ENCODE results near the gene MAP3K3.

MAP3K3 gene

GRCh38 chr17:63649813-63650212 is 27.6 kb downstream of the MAP3K3 start:
- DNase-seq (ENCODE audit: low read depth in 2 of 3, low spot score in 2 of 3): no peak

DNA sequence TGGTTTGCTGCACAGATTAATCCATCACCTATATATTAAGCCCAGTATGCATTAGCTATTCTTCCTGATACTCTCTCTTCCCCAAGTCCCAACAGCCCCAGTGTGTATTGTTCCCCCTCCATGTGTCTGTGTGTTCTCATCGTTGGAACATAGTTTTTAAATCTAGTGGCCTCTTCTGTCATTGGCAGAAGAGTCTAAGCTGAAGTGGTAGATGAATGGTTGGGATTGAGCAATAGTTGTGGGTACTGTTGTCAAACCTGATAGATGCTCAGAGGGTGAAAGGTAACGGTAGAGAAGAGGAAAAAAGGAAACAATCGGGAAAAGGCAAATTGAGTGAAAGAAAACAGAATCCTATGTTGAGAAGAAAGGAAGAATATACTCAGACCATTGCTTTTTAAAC is 29.9 kb downstream of the MAP3K3 start:
- no peak for DNase-seq (ENCODE audit: low read depth in 2 of 3, low spot score in 2 of 3)

DNA sequence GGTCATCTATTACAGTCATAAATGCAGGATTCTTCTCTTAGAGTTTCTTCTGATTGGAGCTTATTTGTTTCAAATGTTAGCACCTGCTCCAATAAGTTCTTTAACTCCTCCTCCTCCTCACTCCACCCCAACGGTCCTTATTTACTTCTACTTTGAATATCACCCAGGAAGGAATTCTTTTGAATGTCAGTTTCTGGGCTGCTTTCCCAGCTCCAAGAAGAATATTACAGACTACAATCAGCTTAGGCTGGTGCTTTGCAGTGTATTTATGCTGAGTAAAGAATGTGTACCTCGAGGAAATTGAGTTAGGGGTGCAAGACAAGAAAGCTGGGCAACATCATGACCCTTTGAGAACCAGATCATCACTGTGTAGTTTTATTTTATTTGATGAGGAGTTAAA is 30.8 kb downstream of the MAP3K3 start:
- DNase-seq (ENCODE audit: low read depth in 2 of 3, low spot score in 2 of 3): no peak

DNA sequence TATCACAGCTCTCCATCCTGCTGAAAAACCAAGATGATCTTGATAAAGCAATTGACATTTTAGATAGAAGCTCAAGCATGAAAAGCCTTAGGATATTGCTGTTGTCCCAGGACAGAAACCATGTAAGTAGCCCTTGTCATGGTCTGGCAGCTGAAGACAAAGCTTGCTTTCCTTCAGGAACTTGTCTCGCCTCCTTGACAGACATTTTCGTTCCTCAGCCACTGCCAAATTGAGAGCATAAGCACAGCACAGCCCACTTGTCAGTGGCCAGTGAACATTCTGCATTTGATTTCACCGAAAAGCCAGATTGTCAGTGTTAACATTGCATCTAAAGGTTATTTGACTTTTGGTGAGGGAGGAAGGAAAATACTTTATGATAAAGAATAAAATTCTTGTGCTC is 35.6 kb downstream of the MAP3K3 start:
- DNase-seq (ENCODE audit: low read depth in 2 of 3, low spot score in 2 of 3): no peak

- no peak for DNase-seq (ENCODE audit: low read depth in 2 of 3, low spot score in 2 of 3)
Measured at GRCh38 chr17:63658366-63658765, 36.1 kb downstream of the MAP3K3 start.

DNA sequence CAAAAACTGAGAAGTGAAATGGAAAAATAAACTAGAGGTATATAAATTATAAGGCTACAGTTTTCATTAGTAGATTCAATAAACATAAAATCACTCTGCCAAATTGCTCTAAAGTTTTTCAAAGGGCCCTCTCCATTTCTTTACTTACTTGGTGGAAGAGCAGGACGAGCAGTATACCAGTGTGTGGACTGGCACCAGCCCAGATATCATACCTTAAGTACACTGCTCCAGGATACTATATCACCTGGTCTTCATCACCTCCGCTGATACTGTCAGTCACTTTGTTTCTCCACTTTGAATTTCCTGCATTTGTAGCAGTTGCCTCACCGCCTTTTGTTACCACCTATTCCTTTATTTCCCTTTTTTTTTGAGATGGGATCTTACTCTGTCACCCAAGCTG is 37.6 kb downstream of the MAP3K3 start:
- no peak for DNase-seq (ENCODE audit: low read depth in 2 of 3, low spot score in 2 of 3)

- DNase-seq (ENCODE audit: low read depth in 2 of 3, low spot score in 2 of 3): no peak
Measured at GRCh38 chr17:63665527-63666214, 43.5 kb downstream of the MAP3K3 start.

DNA sequence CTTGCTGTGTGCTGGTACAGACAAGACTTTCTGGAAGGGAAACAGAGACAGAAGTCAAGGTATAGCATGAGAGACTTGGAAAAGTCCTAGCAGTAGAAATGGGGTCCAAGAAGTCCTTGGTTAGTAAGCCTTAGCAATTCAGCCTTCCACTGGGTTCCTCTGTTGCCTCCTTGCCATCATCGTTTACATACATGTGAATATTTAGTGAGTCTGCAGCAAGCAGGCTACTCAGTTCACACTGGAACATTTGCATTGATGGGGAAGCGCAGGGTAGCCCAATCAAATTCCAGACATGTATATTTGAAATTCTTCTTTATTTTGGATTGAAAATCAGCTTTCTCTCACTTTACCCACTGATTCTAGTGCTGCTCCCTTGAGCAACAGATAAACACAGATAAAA is 50.6 kb downstream of the MAP3K3 start:
- DNase-seq (ENCODE audit: low read depth in 2 of 3, low spot score in 2 of 3): no peak

DNA sequence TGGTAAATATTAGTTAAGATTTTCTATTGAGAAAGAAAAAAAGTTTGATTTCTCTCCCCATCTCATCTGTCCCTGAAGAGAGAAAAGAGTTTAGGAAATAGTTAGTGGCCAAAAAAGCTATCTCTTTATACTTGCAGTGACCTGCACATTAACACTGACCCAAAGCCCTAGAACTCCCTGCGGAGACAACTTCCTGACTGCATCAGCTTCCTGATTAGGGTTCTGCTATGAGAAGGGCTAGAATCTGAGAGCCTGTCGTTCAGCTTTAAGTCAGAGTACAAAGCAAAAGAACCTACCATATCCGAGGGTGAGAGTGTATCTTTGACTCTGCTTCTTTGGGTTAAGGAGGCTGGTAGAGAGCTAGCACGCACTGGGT is 53.0 kb downstream of the MAP3K3 start:
- DNase-seq (ENCODE audit: low read depth in 2 of 3, low spot score in 2 of 3): no peak

- no peak for DNase-seq (ENCODE audit: low read depth in 2 of 3, low spot score in 2 of 3)
Measured at GRCh38 chr17:63675607-63676546, 53.7 kb downstream of the MAP3K3 start.

DNA sequence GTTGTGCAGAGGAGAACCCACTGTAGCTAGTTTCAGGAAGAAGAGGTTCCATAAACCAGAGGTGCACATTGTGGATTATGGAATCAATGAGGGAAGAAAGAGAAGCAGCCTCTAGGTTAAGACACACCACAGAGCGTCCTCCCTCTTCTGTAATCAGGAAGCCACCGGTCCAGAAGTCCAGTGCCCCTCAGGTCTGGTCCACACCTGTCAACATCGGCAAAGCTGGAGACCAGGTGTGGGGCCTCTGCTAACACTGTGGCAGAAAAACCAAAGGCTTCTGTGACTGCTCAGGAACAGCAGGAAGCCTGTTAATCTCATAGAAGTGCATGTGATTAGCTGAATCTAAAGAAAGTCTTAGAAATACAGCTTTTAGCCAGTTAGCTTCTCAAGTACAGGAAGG is 54.4 kb downstream of the MAP3K3 start:
- DNase-seq (ENCODE audit: low read depth in 2 of 3, low spot score in 2 of 3): no peak

- DNase-seq (ENCODE audit: low read depth in 2 of 3, low spot score in 2 of 3): no peak
Measured at GRCh38 chr17:63679214-63679613, 57.0 kb downstream of the MAP3K3 start.

DNA sequence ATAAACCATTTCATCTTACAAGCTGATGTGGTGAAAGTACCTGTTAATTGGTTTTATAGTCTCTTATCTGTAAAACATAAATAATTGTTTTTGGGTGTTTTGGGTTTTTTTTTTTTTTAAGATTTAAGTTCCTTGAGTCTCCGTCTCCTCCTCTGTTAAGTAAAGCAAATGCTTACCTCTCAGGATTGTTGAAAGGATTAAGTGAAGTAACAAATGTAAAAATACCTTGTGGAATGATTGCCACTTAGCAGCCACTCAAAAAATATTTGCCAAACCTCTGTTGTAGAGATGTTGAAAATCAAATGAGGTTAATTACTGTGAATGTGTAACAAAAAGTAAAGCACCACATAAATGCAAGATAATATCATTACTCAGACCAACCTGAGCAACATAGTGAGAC is 58.5 kb downstream of the MAP3K3 start:
- no peak for DNase-seq (ENCODE audit: low read depth in 2 of 3, low spot score in 2 of 3)

GRCh38 chr17:63681530-63681929 is 59.3 kb downstream of the MAP3K3 start:
- no peak for DNase-seq (ENCODE audit: low read depth in 2 of 3, low spot score in 2 of 3)

DNA sequence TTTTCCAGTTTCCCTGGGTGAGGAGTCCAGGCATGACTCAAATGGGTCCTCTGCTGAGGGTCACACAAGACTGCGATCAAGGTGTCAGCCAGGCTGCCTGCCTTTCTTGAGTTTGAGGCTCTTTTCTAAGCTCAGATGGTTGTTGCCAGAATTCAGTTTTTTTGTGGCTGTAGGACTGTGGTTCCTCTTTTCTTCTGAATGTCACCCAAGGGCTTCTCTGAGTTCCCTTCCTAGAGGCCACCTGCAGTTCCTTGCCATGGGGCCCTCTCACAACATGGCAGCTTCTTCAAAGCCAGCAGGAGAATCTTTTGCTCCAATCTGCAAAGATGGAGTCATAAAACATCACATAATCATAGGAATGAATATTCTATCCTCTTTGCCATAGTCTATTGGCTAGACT is 60.2 kb downstream of the MAP3K3 start:
- DNase-seq (ENCODE audit: low read depth in 2 of 3, low spot score in 2 of 3): no peak

- DNase-seq (ENCODE audit: low read depth in 2 of 3, low spot score in 2 of 3): no peak
Measured at GRCh38 chr17:63682981-63683380, 60.8 kb downstream of the MAP3K3 start.

DNA sequence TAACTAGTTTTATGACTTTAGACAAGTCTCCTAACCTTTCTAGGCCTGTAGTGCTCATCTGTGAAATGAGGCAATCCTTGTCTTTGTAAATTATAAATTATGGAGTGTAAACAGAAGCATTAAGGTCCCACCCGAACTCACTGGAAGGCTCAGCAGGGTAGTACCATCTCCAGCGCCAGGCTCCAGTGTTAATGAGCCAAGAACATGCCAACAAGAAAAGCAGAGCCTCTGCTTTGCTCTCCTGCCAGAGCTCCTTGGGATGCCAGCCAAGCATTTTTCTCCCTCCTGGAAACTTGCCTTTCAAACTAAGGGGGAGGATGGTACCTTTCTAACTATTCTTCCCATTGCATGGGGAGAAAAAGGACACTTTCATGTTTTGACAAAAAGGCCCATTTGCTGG is 62.8 kb downstream of the MAP3K3 start:
- no peak for DNase-seq (ENCODE audit: low read depth in 2 of 3, low spot score in 2 of 3)

- DNase-seq (ENCODE audit: low read depth in 2 of 3, low spot score in 2 of 3): no peak
Measured at GRCh38 chr17:63685578-63685977, 63.4 kb downstream of the MAP3K3 start.

- no peak for DNase-seq (ENCODE audit: low read depth in 2 of 3, low spot score in 2 of 3)
Measured at GRCh38 chr17:63686138-63686685, 64.0 kb downstream of the MAP3K3 start.

DNA sequence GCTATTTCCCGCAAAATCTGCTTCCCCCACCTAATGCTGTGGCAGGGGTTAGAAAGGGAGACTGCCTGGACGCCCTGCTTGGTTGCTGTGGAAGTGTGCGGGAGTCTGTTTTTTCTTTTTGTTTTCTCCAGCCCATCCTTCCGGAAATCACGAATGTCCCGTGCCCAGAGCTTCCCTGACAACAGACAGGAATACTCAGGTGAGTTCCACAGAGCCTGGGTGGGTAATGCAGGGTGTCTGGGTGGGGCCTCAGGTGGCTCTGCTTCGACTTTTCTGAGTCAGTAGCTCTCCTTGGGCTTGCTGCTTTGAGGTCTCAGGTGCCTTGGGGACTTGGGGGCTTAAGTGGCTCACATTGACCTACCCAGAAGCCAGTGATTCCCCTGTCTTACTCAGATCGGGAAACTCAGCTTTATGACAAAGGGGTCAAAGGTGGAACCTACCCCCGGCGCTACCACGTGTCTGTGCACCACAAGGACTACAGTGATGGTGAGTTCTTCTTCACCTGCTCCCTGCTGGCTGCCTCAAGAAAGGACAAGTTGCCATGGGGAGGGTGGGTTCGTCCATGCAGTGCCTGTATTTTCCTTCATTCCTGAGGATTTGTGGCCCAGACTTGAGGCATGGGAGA is 66.3 kb downstream of the MAP3K3 start:
- DNase-seq (ENCODE audit: low read depth in 2 of 3, low spot score in 2 of 3): no peak

DNA sequence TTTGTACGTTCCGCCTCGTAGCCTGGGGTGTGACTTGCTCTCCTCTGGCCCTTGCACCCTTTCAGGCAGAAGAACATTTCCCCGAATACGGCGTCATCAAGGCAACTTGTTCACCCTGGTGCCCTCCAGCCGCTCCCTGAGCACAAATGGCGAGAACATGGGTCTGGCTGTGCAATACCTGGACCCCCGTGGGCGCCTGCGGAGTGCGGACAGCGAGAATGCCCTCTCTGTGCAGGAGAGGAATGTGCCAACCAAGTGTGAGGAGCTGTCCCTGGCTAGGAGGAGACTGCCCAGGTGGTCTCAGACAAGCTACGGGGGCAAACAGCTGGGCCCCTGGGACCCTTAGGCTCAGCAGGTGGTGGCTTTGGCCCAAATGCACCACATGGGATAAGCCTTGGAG is 67.3 kb downstream of the MAP3K3 start:
- DNase-seq (ENCODE audit: low read depth in 2 of 3, low spot score in 2 of 3): no peak
